ENCODE results near the gene ATRNL1.
"Not testable (repeated sequence)": the region's sequence is repeated elsewhere in the genome, so short reads cannot be mapped to it uniquely, and the experiment has no call there.

GRCh38 chr10:115527682-115528081 lies 434.5 kb downstream of the ATRNL1 start:
- not testable (repeated sequence) for TF ChIP-seq CTCF (IDR thresholded peaks at IDR 0.05; ENCODE audit: poor library complexity); EZH2 (IDR thresholded peaks at IDR 0.05; ENCODE audit: borderline replicate concordance)

Measured in hepatocyte (in vitro differentiated cells).